Skeletal muscle cell (primary cell): ENCODE measurements around the gene COBL.

Experiments
- DNase-seq: peaks from one replicate; pipeline ENCODE4 v3.0.0-alpha.2; 2010; ENCODE audit warnings: low read depth
- H3K4me3 ChIP-seq: 2 replicates; pipeline ENCODE4 v1.5.1; 2011; ENCODE audit warnings: low read depth, mild to moderate bottlenecking, control low read depth, low read length, moderate library complexity

Gene COBL

GRCh38 chr7:51260516-51260915 lies 56.1 kb downstream of the COBL start:
- no peak for DNase-seq
- no peak overlapping the region for H3K4me3 ChIP-seq

GRCh38 chr7:51259766-51260165 lies 56.8 kb downstream of the COBL start:
- no peak for DNase-seq
- no peak overlapping the region for H3K4me3 ChIP-seq

GRCh38 chr7:51256916-51257315 lies 59.7 kb downstream of the COBL start:
- DNase-seq: no peak

GRCh38 chr7:51256209-51256781 lies 60.3 kb downstream of the COBL start:
- H3K4me3 ChIP-seq: no peak overlapping the region
- DNase-seq: no peak

More at GRCh38 chr7:51256916-51257315, 59.7 kb downstream of the COBL start:
- no peak overlapping the region for H3K4me3 ChIP-seq

- peak; percentile 9 for DNase-seq
- H3K4me3 ChIP-seq: no peak overlapping the region
Measured at GRCh38 chr7:51255536-51256208, 60.9 kb downstream of the COBL start.

- H3K4me3 ChIP-seq: no peak overlapping the region
- no peak for DNase-seq
Measured at GRCh38 chr7:51255036-51255435, 61.6 kb downstream of the COBL start.

GRCh38 chr7:51253157-51253556 lies 63.5 kb downstream of the COBL start:
- H3K4me3 ChIP-seq: no peak overlapping the region
- no peak for DNase-seq

- no peak for DNase-seq
Measured at GRCh38 chr7:51251290-51251689, 65.3 kb downstream of the COBL start.

GRCh38 chr7:51250512-51250911 lies 66.1 kb downstream of the COBL start:
- H3K4me3 ChIP-seq: no peak overlapping the region
- DNase-seq: no peak

More at GRCh38 chr7:51251290-51251689, 65.3 kb downstream of the COBL start:
- no peak overlapping the region for H3K4me3 ChIP-seq

- no peak for DNase-seq
- H3K4me3 ChIP-seq: no peak overlapping the region
Measured at GRCh38 chr7:51249991-51250390, 66.6 kb downstream of the COBL start.

- no peak for DNase-seq
Measured at GRCh38 chr7:51249187-51249945, 67.2 kb downstream of the COBL start.

GRCh38 chr7:51246258-51247245 lies 70.1 kb downstream of the COBL start:
- no peak for DNase-seq
- H3K4me3 ChIP-seq: no peak overlapping the region

More at GRCh38 chr7:51249187-51249945, 67.2 kb downstream of the COBL start:
- no peak overlapping the region for H3K4me3 ChIP-seq

GRCh38 chr7:51244885-51245284 lies 71.7 kb downstream of the COBL start:
- no peak overlapping the region for H3K4me3 ChIP-seq
- no peak for DNase-seq

- no peak overlapping the region for H3K4me3 ChIP-seq
- no peak for DNase-seq
Measured at GRCh38 chr7:51244053-51244452, 72.6 kb downstream of the COBL start.

- no peak for DNase-seq
Measured at GRCh38 chr7:51243631-51244030, 73.0 kb downstream of the COBL start.

GRCh38 chr7:51242881-51243518 lies 73.6 kb downstream of the COBL start:
- no peak overlapping the region for H3K4me3 ChIP-seq
- DNase-seq: no peak

More at GRCh38 chr7:51243631-51244030, 73.0 kb downstream of the COBL start:
- no peak overlapping the region for H3K4me3 ChIP-seq

- H3K4me3 ChIP-seq: no peak overlapping the region
- no peak for DNase-seq
Measured at GRCh38 chr7:51242007-51242691, 74.5 kb downstream of the COBL start.

GRCh38 chr7:51240868-51241267 lies 75.7 kb downstream of the COBL start:
- no peak for DNase-seq
- no peak overlapping the region for H3K4me3 ChIP-seq
